ENCODE data around the gene EPS8.

DNA sequence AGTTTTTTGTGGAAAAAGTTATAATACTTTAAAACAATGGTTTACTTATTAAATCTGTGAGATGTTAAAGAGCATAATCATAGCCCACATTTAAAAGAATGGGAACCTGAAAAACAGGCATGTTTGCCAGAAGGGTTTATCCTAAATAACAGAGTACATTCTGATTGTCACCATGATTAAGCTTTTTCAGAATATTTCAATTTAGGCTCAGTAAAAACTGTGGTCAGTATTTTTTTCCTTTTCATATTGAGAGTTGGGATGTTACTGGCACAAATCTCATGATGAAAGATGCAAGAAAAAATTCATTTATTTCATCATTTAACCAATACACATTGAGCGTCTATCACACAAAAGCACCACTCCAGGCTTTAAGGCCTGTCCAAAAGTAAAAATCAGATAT is 18.6 kb downstream of the EPS8 start:
- TF ChIP-seq, protein P1, sequence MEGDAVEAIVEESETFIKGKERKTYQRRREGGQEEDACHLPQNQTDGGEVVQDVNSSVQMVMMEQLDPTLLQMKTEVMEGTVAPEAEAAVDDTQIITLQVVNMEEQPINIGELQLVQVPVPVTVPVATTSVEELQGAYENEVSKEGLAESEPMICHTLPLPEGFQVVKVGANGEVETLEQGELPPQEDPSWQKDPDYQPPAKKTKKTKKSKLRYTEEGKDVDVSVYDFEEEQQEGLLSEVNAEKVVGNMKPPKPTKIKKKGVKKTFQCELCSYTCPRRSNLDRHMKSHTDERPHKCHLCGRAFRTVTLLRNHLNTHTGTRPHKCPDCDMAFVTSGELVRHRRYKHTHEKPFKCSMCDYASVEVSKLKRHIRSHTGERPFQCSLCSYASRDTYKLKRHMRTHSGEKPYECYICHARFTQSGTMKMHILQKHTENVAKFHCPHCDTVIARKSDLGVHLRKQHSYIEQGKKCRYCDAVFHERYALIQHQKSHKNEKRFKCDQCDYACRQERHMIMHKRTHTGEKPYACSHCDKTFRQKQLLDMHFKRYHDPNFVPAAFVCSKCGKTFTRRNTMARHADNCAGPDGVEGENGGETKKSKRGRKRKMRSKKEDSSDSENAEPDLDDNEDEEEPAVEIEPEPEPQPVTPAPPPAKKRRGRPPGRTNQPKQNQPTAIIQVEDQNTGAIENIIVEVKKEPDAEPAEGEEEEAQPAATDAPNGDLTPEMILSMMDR (IDR thresholded peaks at IDR 0.05): no peak
- TF ChIP-seq POLR2A (IDR thresholded peaks at IDR 0.05): no peak
